HG02588 (cell line): ENCODE results near the gene RAB7B.
"Not testable (repeated sequence)": the region's sequence is repeated elsewhere in the genome, so short reads cannot be mapped to it uniquely, and the experiment has no call there.

Source experiments
- ATAC-seq: cut with Tn5 transposase; IDR thresholded peaks from one replicate; pipeline ENCODE4 v1.9.1; 2021; ENCODE audit warnings: mild to moderate bottlenecking, moderate library complexity; ENCODE audit not compliant: unreplicated experiment

Gene RAB7B

GRCh38 chr1:206002871-206003801, at the start of gene RAB7B:
Gene RAB7B (minus strand): TSS chr1:206003395. CDS start chr1:205994135, 9,260 bp downstream.
- ATAC-seq = no peak

- not testable (repeated sequence) for ATAC-seq
Observed at GRCh38 chr1:206052231-206052865, 49.2 kb upstream of the RAB7B start.

- peak; percentile 85 for ATAC-seq
Observed at GRCh38 chr1:206050655-206051235, 47.5 kb upstream of the RAB7B start.

GRCh38 chr1:206049919-206050600, 46.9 kb upstream of the RAB7B start:
- ATAC-seq = no peak

GRCh38 chr1:206049293-206049692, 46.1 kb upstream of the RAB7B start:
- peak; percentile 34 for ATAC-seq

GRCh38 chr1:206048582-206048981, 45.4 kb upstream of the RAB7B start:
- no peak for ATAC-seq

GRCh38 chr1:206047271-206047670, 44.1 kb upstream of the RAB7B start:
- ATAC-seq = no peak

- ATAC-seq = no peak
Observed at GRCh38 chr1:206041640-206042039, 38.4 kb upstream of the RAB7B start.

- no peak for ATAC-seq
Observed at GRCh38 chr1:206040328-206040727, 37.1 kb upstream of the RAB7B start.

- no peak for ATAC-seq
Observed at GRCh38 chr1:206039046-206039973, 36.1 kb upstream of the RAB7B start.

GRCh38 chr1:206037581-206037980, 34.4 kb upstream of the RAB7B start:
- ATAC-seq = no peak

GRCh38 chr1:206036663-206037455, 33.7 kb upstream of the RAB7B start:
- peak; percentile 43 for ATAC-seq

GRCh38 chr1:206035027-206035426, 31.8 kb upstream of the RAB7B start:
- ATAC-seq = no peak

GRCh38 chr1:206032380-206033140, 29.4 kb upstream of the RAB7B start:
- ATAC-seq = no peak

GRCh38 chr1:206030714-206031113, 27.5 kb upstream of the RAB7B start:
- no peak for ATAC-seq

GRCh38 chr1:206030191-206030590, 27.0 kb upstream of the RAB7B start:
- no peak for ATAC-seq

- no peak for ATAC-seq
Observed at GRCh38 chr1:206029484-206029883, 26.3 kb upstream of the RAB7B start.

GRCh38 chr1:206025283-206025820, 22.2 kb upstream of the RAB7B start:
- ATAC-seq = no peak
